LNCAP (cell line): Measurements from ENCODE around the gene SDC4.

Experiments used
- TF ChIP-seq, protein P1 (sequence below): fragments of 450-650 bp; IDR thresholded peaks from 2 replicates; pipeline ENCODE4 v1.5.1; 2017; ENCODE audit warnings: mild to moderate bottlenecking

Gene SDC4

DNA sequence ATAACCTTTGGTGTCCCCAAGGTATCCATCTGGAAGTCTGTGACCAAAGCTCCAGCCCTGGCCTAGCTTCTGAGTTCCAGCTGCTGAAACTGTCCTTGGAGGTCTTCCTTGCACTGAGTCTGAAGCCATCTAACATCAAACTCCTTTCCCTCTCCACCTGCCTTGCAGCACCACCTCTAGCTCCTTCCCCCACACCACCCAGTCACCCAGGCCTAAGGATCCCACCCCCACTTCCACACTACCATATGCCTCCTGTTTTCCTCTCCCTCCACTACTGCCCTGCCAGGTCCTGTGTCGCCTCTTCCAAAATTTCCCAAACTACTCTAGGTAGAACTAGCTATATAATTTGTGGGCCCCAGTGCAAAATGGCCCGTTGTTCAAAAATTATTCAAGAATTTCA, 29.3 kb downstream of the SDC4 start:
- TF ChIP-seq, protein P1, sequence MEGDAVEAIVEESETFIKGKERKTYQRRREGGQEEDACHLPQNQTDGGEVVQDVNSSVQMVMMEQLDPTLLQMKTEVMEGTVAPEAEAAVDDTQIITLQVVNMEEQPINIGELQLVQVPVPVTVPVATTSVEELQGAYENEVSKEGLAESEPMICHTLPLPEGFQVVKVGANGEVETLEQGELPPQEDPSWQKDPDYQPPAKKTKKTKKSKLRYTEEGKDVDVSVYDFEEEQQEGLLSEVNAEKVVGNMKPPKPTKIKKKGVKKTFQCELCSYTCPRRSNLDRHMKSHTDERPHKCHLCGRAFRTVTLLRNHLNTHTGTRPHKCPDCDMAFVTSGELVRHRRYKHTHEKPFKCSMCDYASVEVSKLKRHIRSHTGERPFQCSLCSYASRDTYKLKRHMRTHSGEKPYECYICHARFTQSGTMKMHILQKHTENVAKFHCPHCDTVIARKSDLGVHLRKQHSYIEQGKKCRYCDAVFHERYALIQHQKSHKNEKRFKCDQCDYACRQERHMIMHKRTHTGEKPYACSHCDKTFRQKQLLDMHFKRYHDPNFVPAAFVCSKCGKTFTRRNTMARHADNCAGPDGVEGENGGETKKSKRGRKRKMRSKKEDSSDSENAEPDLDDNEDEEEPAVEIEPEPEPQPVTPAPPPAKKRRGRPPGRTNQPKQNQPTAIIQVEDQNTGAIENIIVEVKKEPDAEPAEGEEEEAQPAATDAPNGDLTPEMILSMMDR: no peak

- TF ChIP-seq, protein P1: no peak
Measured at GRCh38 chr20:45318386-45318939, 29.8 kb downstream of the SDC4 start.

DNA sequence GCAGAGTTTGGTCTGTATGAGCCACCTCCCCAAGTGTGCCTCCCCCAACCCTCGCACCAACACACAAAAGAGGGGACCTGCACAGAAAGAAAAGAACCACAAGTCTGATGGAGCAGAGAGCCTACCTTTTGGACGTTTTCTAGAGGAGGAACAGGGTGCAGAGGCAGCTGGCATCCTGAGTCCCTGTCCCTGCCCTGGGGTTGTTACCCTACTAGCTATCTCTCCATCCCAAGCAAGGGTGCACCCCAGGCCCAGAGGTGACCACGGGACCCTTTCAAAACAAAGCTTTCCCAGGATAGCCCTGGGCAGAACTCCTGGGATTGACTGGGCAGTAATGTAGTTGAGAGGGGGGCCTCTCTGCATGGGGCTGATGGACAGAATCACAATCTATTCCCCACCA, 30.4 kb downstream of the SDC4 start:
- TF ChIP-seq, protein P1: no peak

GRCh38 chr20:45316150-45317080, 31.8 kb downstream of the SDC4 start:
- TF ChIP-seq, protein P1: no peak

DNA sequence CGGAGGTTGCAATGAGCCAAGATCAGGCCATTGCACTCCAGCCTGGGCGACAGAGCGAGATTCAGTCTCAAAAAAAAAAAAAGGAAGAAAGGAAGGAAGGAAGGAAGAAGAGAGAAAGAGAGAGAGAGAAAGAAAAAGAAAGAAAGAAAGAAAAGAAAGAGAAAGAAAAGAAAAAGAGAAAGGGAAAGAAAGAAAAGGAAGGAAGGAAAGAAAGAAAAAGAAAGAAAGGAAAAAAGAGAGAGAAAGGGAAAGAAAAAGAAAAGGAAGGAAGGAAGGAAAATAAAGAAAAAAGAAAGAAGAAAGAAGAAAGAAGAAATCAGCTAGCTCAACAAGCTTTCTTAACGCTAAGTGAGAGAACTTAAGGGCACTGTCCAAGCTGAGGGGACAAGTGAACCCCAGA, 32.6 kb downstream of the SDC4 start:
- TF ChIP-seq, protein P1: no peak

DNA sequence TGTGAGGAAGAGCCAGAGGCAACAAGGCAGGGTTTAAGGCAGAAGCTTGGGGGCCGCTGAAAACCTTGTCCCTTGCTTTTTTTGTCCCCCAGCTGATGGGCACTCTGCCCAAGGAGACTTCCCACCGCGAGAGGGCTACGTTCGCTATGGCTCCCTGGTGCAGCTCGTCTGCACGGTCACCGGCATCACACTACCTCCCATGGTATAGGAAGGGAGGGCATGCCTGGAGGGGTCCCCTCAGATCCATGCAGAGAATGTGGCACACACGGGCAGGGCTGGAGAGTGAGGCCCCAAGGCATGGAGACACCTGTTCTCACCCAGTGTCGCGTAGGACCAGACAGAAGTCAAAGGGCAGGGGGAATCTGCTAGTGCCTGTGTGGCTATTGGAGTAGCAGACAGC, 34.3 kb downstream of the SDC4 start:
- TF ChIP-seq, protein P1: no peak

- TF ChIP-seq, protein P1: no peak
Measured at GRCh38 chr20:45313065-45313695, 35.0 kb downstream of the SDC4 start.
